Measurements from ENCODE around the gene BCLAF3.

The BCLAF3 gene

DNA sequence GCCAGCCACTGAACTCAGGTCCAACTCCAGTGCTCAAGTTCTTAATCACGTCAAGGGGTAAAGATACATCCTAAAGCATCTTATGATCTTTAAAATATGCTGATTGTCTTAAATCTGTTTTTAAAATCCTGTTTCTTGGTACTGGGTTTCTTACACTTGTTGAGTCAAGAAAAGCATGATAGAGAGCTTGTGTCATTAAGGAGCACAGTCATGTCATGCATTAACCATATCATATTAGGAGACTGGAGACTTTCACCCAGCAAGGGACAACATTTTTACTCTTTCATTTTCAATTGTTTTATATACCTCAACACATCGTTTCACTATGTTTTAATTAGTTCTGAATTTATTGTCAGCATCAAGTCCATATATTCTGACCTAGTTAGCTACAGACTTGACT is 41.5 kb downstream of the BCLAF3 start:
- TF ChIP-seq BACH2 (CRISPR knock-in tag; IDR thresholded peaks at IDR 0.05; ENCODE audit: borderline replicate concordance) (no peak), TOX (CRISPR knock-in tag; IDR thresholded peaks at IDR 0.05; ENCODE audit: borderline replicate concordance) (no peak), CSDC2 (CRISPR knock-in tag; IDR thresholded peaks at IDR 0.05) (no peak), GLIS3 (CRISPR knock-in tag; IDR thresholded peaks at IDR 0.05) (no peak), RARB (CRISPR knock-in tag; IDR thresholded peaks at IDR 0.05) (no peak), PPARA (CRISPR knock-in tag; IDR thresholded peaks at IDR 0.05; ENCODE audit: borderline replicate concordance) (no peak), ZFP3 (CRISPR knock-in tag; IDR thresholded peaks at IDR 0.05) (no peak)
- TF ChIP-seq, protein P1, sequence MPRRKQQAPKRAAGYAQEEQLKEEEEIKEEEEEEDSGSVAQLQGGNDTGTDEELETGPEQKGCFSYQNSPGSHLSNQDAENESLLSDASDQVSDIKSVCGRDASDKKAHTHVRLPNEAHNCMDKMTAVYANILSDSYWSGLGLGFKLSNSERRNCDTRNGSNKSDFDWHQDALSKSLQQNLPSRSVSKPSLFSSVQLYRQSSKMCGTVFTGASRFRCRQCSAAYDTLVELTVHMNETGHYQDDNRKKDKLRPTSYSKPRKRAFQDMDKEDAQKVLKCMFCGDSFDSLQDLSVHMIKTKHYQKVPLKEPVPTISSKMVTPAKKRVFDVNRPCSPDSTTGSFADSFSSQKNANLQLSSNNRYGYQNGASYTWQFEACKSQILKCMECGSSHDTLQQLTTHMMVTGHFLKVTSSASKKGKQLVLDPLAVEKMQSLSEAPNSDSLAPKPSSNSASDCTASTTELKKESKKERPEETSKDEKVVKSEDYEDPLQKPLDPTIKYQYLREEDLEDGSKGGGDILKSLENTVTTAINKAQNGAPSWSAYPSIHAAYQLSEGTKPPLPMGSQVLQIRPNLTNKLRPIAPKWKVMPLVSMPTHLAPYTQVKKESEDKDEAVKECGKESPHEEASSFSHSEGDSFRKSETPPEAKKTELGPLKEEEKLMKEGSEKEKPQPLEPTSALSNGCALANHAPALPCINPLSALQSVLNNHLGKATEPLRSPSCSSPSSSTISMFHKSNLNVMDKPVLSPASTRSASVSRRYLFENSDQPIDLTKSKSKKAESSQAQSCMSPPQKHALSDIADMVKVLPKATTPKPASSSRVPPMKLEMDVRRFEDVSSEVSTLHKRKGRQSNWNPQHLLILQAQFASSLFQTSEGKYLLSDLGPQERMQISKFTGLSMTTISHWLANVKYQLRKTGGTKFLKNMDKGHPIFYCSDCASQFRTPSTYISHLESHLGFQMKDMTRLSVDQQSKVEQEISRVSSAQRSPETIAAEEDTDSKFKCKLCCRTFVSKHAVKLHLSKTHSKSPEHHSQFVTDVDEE (CRISPR knock-in tag; IDR thresholded peaks at IDR 0.05): no peak
- ATAC-seq: no peak

DNA sequence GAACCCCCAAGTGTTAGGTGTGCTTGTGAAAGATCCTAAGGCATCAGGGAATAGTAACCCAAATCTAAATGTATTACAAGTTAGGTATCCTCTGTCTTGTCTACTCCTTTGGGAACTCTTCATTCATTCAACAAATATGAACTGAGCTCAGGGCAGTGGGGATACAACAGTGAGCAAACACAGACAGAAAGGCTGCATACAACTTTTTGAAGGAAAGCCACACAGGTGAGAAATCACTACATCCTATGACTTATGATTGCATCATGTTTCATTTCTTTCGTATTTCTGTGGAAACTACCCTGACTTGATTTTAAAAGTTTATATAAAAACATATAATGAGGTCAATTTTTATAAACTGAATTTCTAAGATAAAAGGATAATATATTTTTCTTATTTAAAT is 43.2 kb downstream of the BCLAF3 start:
- no peak for TF ChIP-seq ZNF70 (CRISPR knock-in tag; IDR thresholded peaks at IDR 0.05)
- ATAC-seq: no peak
